ENCODE data around the gene ATP1A2. TPM values are rescaled to one million over a fixed set of nuclear protein-coding genes. Genes with fewer than 3 reads are reported as not detected.
A peak's percentile ranks its signal among the peaks of the same experiment; 100 is the strongest.

ATP1A2 gene
- total RNA-seq = 10 to 100 TPM in 1 of 4 donors, 1 to 10 TPM in 3; 2.2 to 32.6 (median 5.3) TPM

DNA sequence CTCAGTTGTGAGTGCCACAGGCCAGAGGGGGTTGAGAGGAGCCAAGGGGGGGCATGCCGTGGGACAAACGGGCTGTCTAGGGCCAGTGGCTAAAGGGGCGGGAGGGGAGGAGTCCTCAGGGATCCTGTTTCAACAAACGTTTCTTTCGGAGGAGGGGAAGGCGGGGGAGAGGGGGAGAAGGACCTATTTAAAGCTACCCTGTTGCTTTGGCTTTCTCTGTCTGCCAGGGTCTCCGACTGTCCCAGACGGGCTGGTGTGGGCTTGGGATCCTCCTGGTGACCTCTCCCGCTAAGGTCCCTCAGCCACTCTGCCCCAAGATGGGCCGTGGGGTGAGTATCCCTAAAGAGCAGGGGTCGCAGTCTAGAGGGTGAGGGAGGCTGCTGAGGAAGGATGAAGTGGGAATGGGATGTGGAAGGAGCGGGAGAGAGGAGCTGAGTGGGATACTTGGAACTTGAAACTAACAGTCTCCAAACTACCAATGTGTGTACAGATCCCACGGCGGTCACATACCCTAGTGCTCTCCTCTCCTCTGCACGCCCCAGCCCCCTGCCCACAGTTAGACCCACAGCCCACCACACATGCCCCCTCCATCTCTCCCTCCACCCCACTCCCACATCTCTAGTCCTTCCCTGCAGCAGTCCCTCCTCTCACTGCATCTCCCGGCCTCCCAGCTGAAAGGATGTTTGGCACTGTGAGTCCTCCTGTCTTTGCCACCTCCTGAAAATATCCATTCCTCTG is at the start of gene ATP1A2:
Gene ATP1A2, plus strand, starts transcription at position 215 of the 738 bp plus-strand sequence. Its CDS starts 103 bp downstream, at position 318.
- DNase-seq = no peak
- H3K36me3 ChIP-seq = no peaks in the 10 kb centered on the region
- H3K27me3 ChIP-seq = peaks cover 0 to 11% (median 0%) of the 10 kb centered on the region in 4 donors
- peaks cover 0 to 49% (median 9%) of the 10 kb centered on the region in 3 donors for H3K4me1 ChIP-seq
- no peak for TF ChIP-seq CTCF (IDR thresholded peaks at IDR 0.05)
- TF ChIP-seq POLR2A (IDR thresholded peaks at IDR 0.05) = peak in 2 of 4 donors; percentile 19 to 38
- intact Hi-C loops (cut with DNase I) = no loop called here
- 36 to 57% methylated on average over 8 to 15 of the region's 16 CpGs for WGBS, 2 donors
- H3K4me3 ChIP-seq = peak within 1 kb of the TSS; percentile 16 to 58 (median 43)
- H3K27ac ChIP-seq = peak within 1 kb of the TSS; percentile 60 to 88 (median 79)
- no peaks in the 10 kb centered on the region for H3K9me3 ChIP-seq

DNA sequence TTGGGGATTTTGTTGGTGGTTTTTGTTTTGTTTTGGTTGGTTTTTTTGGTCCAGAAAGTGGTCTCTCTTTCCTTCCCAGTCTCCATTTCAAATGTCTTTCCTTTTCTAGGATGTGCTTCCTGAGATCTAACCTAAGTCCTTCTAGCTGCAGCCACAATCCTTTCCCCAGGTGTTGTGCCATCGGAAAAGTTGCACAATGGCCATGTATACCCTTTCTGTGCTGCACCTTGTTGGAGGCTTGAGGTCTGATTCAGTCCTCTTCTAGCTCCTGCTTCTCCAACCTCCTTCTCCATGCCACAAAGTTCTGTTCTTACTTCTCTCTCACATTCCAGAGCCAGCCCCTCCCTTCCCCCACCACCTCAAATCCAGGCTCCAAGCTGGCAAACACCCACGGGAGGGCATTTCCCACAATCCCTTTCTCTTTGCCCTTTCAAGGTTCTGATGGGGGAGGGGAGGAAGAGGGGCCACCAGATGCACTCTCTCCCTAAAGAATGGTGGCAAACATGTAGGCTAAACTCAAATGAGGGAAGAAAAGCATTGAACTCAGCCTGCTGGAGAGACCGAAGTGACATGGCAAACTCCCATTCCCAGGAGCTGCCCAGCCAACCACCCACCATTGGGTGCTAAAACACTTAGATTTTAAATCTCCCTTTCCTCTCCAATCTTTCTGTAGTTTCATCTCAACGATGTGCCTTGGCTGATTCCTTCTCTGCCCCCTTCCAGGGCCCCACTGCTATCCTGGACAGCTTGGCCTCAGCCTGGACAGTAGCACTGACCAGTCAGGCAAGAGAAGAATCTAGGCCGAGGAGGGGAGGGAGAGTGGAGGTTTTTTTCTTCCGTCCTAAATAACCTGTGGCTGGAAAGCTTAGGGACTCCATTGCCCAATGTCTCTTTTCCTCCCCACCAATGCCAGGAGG is 48.5 kb upstream of the ATP1A2 start:
- no peak overlapping the region for H3K4me3 ChIP-seq
- no peaks in the 10 kb centered on the region for H3K36me3 ChIP-seq
- no peaks in the 10 kb centered on the region for H3K9me3 ChIP-seq
- H3K27ac ChIP-seq = no peak overlapping the region
- TF ChIP-seq POLR2A (IDR thresholded peaks at IDR 0.05) = no peak
- TF ChIP-seq CTCF (IDR thresholded peaks at IDR 0.05) = no peak
- peaks cover 0 to 65% (median 0%) of the 10 kb centered on the region in 4 donors for H3K27me3 ChIP-seq
- H3K4me1 ChIP-seq = peaks cover 6 to 16% (median 9%) of the 10 kb centered on the region in 3 donors
- DNase-seq = no peak
- intact Hi-C loops (cut with DNase I) = no loop called here
- 56 to 68% methylated on average over 5 to 6 of the region's 6 CpGs for WGBS, 2 donors

- no peak for DNase-seq
- peaks cover 0 to 62% (median 0%) of the 10 kb centered on the region in 4 donors for H3K27me3 ChIP-seq
- no peaks in the 10 kb centered on the region for H3K36me3 ChIP-seq
- no peak overlapping the region for H3K27ac ChIP-seq
- TF ChIP-seq CTCF (IDR thresholded peaks at IDR 0.05) (no peak), POLR2A (IDR thresholded peaks at IDR 0.05) (no peak)
- WGBS, 2 donors = 64 to 70% methylated on average over 4 to 5 of the region's 5 CpGs
- peaks cover 6 to 16% (median 9%) of the 10 kb centered on the region in 3 donors for H3K4me1 ChIP-seq
- H3K9me3 ChIP-seq = no peaks in the 10 kb centered on the region
- H3K4me3 ChIP-seq = no peak overlapping the region
- intact Hi-C loops (cut with DNase I) = no loop called here
Measured at GRCh38 chr1:160068225-160068624, 47.3 kb upstream of the ATP1A2 start.

DNA sequence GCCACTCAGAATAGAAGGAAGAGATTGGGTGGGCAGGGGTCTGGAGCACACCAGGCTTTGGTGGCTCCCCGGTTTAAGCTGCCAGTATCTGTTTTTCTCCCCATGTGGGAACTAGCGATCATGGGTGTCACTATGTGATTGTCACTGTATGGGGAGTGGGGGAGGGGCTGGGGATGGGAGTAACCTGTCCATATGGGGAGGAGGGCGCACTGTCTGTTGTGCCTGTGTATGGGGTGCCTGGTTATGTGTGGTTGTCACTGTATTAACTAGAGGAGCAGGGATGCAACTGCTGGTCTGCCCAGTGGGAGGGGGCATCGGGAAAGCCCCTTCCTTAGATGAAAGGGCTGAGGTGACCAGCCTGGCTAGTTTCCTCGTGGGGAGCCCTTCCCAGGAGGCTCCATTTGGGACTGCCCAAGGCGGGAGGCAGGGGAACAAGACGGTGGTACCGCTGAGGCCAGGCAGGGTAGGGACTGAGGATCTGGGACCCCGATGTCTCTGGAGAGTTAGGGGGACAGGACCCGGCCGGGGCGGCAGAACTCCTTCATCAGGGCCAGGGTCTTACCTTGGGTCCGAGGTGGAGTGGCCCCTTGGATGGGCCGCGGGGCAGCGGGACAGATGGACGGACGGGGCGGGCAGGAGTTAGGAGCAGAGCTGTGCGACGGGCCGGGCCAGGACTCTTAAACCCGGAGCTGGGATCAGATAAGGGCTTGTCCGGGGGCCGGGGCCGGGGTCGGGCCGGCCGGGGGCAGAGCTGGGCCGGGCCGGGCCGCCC is 45.9 kb upstream of the ATP1A2 start, which contains the start of gene KCNJ10:
Gene KCNJ10, minus strand, starts transcription at position 701 of the 772 bp plus-strand sequence. CDS start 27,628 bp downstream, outside the sequence.
- 34 to 40% methylated on average over 6 to 10 of the region's 32 CpGs for WGBS, 2 donors
- no peak for DNase-seq
- Histone ChIP-seq H3K27ac (no peak within 1 kb of the TSS), H3K36me3 (no peaks in the 10 kb centered on the region), H3K27me3 (peaks cover 0 to 57% (median 0%) of the 10 kb centered on the region in 4 donors), H3K4me1 (peaks cover 6 to 16% (median 9%) of the 10 kb centered on the region in 3 donors), H3K4me3 (peak within 1 kb of the TSS; percentile 27 to 64 (median 49)), H3K9me3 (no peaks in the 10 kb centered on the region)
- TF ChIP-seq CTCF (IDR thresholded peaks at IDR 0.05) (no peak), POLR2A (IDR thresholded peaks at IDR 0.05) (no peak)
- intact Hi-C loops (cut with DNase I) = no loop called here
